ENCODE data around the gene DNHD1. TPM values are rescaled to one million over a fixed set of nuclear protein-coding genes. Genes with fewer than 3 reads are reported as not detected.

DNHD1 gene
- total RNA-seq, 4 donors from 2014 or later: 17.2 to 27.3 (median 21.0) TPM

- WGBS, 2 donors: 58 to 64% methylated on average over 7 of the region's 7 CpGs
These were observed 1.0 kb downstream of the DNHD1 start for GRCh38 chr11:6498121-6498520.

GRCh38 chr11:6498544-6498943 is 1.5 kb downstream of the DNHD1 start:
- 88 to 94% methylated on average over 5 of the region's 5 CpGs for WGBS, 2 donors
- Histone ChIP-seq H3K27me3 (no peaks in the 10 kb centered on the region), H3K36me3 (peaks cover 0 to 34% (median 3%) of the 10 kb centered on the region in 3 donors), H3K4me3 (no peak overlapping the region), H3K9me3 (no peaks in the 10 kb centered on the region), H3K4me1 (peaks cover 0 to 18% (median 0%) of the 10 kb centered on the region in 4 donors), H3K27ac (no peak overlapping the region)
- no peak for DNase-seq (ENCODE audit: low spot score in 2 of 2)
- TF ChIP-seq CTCF (IDR thresholded peaks at IDR 0.05): no peak
- TF ChIP-seq EP300 (IDR thresholded peaks at IDR 0.05): no peak
- TF ChIP-seq POLR2A (IDR thresholded peaks at IDR 0.05): no peak

More at GRCh38 chr11:6498121-6498520, 1.0 kb downstream of the DNHD1 start:
- Histone ChIP-seq H3K9me3 (no peaks in the 10 kb centered on the region), H3K4me3 (no peak overlapping the region), H3K27me3 (no peaks in the 10 kb centered on the region), H3K36me3 (peaks cover 0 to 30% (median 3%) of the 10 kb centered on the region in 3 donors), H3K27ac (no peak overlapping the region), H3K4me1 (peaks cover 0 to 18% (median 0%) of the 10 kb centered on the region in 4 donors)
- DNase-seq (ENCODE audit: low spot score in 2 of 2): no peak
- TF ChIP-seq EP300 (IDR thresholded peaks at IDR 0.05) (no peak), CTCF (IDR thresholded peaks at IDR 0.05) (no peak), POLR2A (IDR thresholded peaks at IDR 0.05) (no peak)

GRCh38 chr11:6502382-6502781 is 5.3 kb downstream of the DNHD1 start:
- Histone ChIP-seq H3K27me3 (no peaks in the 10 kb centered on the region), H3K27ac (no peak overlapping the region), H3K9me3 (no peaks in the 10 kb centered on the region), H3K36me3 (peaks cover 0 to 39% (median 7%) of the 10 kb centered on the region in 3 donors), H3K4me3 (no peak overlapping the region), H3K4me1 (peaks cover 0 to 12% (median 0%) of the 10 kb centered on the region in 4 donors)
- TF ChIP-seq POLR2A (IDR thresholded peaks at IDR 0.05) (no peak), EP300 (IDR thresholded peaks at IDR 0.05) (no peak), CTCF (IDR thresholded peaks at IDR 0.05) (no peak)
- no peak for DNase-seq (ENCODE audit: low spot score in 2 of 2)
- WGBS, 2 donors: 94 to 96% methylated on average over 3 of the region's 3 CpGs

- Histone ChIP-seq H3K36me3 (peaks cover 0 to 33% (median 9%) of the 10 kb centered on the region in 3 donors), H3K9me3 (no peaks in the 10 kb centered on the region), H3K4me3 (no peak overlapping the region), H3K4me1 (no peaks in the 10 kb centered on the region), H3K27me3 (no peaks in the 10 kb centered on the region), H3K27ac (no peak overlapping the region)
- WGBS, 2 donors: 84 to 88% methylated on average over 3 of the region's 3 CpGs
- no peak for DNase-seq (ENCODE audit: low spot score in 2 of 2)
- TF ChIP-seq POLR2A (IDR thresholded peaks at IDR 0.05) (no peak), EP300 (IDR thresholded peaks at IDR 0.05) (no peak), CTCF (IDR thresholded peaks at IDR 0.05) (no peak)
These were observed 7.1 kb downstream of the DNHD1 start for GRCh38 chr11:6504166-6504565.

- Histone ChIP-seq H3K36me3 (peaks cover 0 to 48% (median 14%) of the 10 kb centered on the region in 3 donors), H3K27ac (no peak overlapping the region), H3K4me3 (no peak overlapping the region), H3K27me3 (no peaks in the 10 kb centered on the region), H3K9me3 (no peaks in the 10 kb centered on the region), H3K4me1 (no peaks in the 10 kb centered on the region)
- 56 to 62% methylated on average over 2 of the region's 2 CpGs for WGBS, 2 donors
- DNase-seq (ENCODE audit: low spot score in 2 of 2): peak in 1 of 2 donors; percentile 49
- TF ChIP-seq CTCF (IDR thresholded peaks at IDR 0.05): peak; percentile 63 to 67 (median 65)
- TF ChIP-seq EP300 (IDR thresholded peaks at IDR 0.05): no peak
These were observed 8.6 kb downstream of the DNHD1 start for GRCh38 chr11:6505577-6506240.
